Activated CD4-positive, alpha-beta T cell treated with anti-CD3 and anti-CD28 coated beads, Interleukin-10, Interleukin-2, amounts not matched to agents 100 ng/mL and 50 ng/mL, durations not matched to agents 16 hours and 8 hours (primary cell): Measurements from ENCODE around the gene SFMBT1.
A peak's percentile ranks its signal among the peaks of the same experiment; 100 is the strongest.
"Not testable (repeated sequence)": the region's sequence is repeated elsewhere in the genome, so short reads cannot be mapped to it uniquely, and the experiment has no call there.

Experiments
- DNase-seq: peaks from one replicate; pipeline ENCODE4 v3.0.0-alpha.2; 2020

Gene SFMBT1

DNA sequence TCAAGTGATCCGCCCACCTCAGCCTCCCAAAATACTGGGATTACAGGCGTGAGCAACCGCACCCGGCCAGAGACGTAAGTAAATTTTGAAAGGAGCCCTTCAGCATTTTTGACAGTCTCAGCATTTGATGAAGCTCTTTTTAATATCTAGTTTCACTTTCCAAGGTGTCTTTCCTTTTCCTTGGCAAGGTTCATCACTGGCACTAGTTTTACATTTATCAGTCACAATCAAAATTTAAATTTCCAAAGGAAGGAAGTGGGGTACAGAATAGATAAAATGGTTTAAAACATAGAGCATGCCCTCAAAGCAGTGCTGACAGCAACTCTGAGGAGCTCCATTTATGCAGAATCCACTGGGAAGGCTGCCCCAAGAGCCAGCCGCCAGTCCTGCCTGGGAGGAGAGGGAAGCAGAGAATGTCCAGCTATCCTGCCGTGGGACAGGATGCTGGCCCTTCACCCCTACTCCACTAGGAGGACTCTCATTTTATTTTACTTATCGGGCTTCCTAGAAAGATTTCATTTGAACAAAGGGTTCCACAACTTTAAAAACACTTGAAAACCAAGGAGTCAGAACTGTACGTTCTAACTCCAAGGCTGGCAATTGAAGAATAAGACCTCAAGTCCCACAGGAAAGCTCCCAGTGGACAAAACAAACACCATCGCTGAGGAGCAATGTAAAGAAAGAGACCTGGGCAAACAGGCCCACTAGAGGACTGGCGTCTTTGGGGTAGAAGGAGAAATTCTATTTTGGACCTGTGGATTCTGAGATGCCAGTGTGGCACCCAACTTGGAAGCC lies 9.9 kb downstream of the SFMBT1 start:
- no peak for DNase-seq

- DNase-seq = not testable (repeated sequence)
Measured at GRCh38 chr3:53035018-53035417, 10.9 kb downstream of the SFMBT1 start.

DNA sequence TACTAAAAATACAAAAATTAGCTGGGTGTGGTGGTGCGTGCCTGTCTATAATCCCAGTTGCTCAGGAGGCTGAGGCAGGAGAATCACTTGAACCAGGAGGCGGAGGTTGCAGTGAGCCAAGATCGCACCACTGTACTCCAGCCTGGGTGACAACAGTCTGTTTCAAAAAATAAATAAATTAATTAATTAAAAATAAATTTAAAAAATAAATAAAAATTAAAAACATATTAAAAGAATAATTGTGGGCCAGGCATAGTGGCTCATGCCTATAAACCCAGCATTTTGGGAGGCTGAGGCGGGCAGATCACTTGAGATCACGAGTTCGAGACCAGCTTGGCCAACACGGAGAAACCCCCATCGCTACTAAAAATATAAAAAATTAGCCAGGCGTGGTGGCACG lies 11.5 kb downstream of the SFMBT1 start:
- DNase-seq = not testable (repeated sequence)

DNA sequence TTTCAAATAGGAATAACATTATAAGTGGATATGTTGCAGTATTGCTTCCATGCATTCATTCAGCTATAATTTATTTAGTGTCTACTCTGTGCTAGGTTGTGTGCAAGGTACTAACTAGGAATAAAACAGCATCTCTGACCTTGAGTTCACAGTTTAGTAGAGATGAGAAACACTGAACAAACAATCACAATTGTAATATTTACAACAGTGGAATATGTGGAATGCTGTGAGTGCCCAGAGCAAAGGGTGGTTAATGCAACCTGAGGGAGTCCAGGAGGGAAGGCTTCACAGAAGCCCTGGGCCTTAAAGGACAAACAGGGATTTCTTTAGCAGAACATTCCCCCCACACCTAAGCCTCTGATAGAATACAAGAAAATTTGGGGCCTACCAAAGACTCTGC lies 13.3 kb downstream of the SFMBT1 start:
- DNase-seq = no peak

GRCh38 chr3:53030619-53031449 lies 15.0 kb downstream of the SFMBT1 start:
- DNase-seq = peak; percentile 38

- no peak for DNase-seq
Measured at GRCh38 chr3:53028641-53029040, 17.2 kb downstream of the SFMBT1 start.

DNA sequence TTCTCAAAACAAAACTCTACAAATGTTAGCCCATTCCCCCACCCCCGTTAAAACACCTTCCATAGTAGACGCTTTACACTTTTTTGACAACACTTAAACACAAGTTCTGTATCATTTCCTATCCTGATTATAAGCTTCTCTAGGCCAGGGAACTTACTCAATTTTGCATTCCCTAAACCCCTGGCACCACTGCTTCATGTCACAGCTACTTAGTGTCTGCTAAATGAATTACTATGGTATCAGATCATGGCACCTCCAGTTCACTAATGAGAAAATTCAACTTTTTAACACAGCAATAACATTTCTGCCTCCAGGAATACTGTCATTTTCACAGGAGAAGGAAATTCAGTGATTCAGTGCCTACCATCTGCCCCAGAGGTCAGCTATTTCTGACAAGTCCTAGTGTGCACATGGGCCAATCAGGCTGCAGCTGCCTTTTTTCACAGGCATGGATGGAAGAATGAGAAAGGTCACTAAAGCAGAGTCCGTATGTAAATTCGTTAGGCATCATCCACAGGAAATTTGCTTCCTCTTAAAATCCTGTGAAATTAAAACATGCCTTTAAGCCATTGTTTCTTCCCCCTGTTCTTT lies 18.5 kb downstream of the SFMBT1 start:
- no peak for DNase-seq

- no peak for DNase-seq
Measured at GRCh38 chr3:53026382-53027162, 19.3 kb downstream of the SFMBT1 start.

GRCh38 chr3:53024315-53024714 lies 21.6 kb downstream of the SFMBT1 start:
- no peak for DNase-seq

DNA sequence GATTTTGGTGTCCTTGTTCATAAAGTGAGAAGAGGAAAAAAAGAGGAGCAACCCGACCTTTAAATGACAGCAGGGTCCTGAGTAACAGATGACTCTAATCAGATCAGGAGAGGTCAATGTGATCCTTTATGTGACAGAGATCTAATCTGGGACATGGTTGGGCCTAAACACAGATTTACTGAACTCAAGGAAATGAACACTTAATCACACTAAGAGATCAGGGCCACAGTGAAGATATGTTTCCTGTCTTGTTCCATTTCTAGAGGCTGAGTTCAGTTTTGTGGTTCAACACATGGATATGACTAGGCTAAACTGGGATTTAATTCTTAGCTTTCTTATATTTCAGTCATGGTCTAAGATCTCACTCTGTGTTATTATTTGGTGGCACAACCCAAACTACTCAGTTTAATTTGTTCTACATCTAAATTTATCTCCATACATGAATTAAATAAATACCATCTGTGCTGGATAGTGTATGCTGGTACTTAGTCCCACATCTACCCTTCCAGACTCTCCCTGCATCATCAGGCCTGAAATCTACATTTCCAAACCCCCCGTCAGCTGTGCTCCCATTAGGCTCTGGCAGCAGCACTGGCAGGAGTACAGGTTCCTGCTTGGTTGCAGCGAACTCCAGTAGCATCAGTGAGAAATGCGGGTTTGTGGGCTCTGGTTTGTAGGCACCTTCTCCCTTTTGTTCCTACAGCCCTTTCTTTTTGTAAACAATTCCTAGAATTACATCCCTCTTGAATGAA lies 22.6 kb downstream of the SFMBT1 start:
- DNase-seq = peak; percentile 44

DNA sequence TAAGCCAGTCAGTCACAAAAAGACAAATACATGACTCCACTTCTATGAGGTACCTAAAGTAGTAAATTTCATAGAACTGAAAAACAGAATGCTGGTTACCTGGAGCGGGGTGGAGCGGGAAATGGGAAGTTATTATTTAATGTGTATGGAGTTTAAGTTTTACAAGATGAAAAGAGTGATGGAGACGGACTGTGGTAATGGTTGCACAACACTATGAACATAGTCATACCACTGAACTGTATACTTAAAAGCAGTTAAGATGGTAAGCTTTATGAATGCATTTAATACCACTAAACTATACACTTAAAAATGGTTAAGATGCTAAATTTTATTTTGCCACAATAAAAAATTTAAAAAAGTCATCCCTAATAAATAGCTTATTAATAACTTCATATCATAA lies 23.2 kb downstream of the SFMBT1 start:
- no peak for DNase-seq

DNA sequence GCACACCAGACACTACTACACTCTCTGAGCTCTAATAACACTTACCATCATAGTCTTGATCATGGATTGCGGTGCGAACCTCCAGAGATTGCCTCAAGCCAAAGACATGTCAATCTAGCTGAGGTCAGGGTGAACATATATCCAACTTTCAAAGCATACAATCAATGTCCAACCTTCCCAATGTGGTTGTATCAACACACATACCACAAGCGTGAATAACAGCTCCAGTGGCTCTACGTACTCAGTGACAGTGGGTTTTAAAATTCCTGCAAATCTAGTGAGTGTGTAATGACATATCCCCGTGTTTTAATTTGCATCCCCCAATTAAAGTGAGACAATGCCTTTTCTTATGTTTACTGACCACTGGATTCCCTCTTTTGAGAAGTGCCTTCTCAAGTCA lies 29.6 kb downstream of the SFMBT1 start:
- DNase-seq = no peak

- DNase-seq = no peak
Measured at GRCh38 chr3:53011324-53011723, 34.5 kb downstream of the SFMBT1 start.

GRCh38 chr3:53009826-53010539 lies 35.9 kb downstream of the SFMBT1 start:
- DNase-seq = no peak

GRCh38 chr3:53008932-53009331 lies 36.9 kb downstream of the SFMBT1 start:
- no peak for DNase-seq

DNA sequence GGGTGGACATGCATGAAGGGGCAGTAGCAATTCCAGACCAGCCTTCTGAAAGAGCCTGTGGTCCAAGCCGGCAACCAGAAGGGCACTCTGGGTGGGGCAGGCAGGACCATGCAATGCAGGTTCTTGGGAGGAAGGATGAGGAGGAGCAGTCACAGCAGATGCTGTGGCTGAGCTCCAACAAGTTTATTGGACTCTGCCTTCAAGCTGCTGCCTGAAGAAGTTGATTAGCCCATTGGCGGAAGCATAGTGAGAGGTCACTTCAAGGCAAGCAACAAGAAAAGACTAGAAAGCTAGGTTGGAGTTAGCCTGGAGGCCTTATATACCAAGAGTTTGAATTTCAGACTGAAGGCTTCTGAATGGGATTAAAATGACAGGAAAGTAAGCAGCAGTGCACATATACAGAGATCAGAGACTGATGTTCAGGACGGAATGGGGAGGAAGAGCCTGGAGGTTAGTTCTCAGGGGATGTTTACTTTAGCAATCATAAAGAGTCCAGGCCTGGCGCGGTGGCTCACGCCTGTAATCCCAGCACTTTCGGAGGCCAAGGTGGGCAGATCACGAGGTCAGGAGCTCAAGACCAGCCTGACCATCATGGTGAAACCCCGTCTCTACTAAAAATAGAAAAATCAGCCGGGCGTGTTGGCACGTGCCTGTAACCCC lies 39.9 kb downstream of the SFMBT1 start:
- DNase-seq = no peak

DNA sequence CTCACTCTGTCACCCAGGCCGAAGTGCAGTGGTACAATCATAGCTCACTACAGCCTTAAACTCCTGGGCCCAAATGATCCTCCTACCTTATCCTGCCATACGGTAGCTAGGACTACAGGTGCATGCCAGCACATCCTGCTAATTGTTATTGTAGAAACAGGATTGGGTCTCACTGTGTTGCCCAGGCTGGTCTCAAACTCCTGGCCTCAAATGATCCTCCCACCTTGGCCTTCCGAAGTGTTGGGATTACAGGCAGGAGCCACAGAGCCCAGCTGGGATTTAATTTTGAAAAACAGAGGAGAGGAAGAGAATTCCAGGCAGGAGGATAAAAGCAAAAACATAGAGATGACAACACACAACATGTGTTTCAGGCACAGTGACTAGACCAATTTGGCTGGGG lies 40.5 kb downstream of the SFMBT1 start:
- DNase-seq = no peak

- DNase-seq = no peak
Measured at GRCh38 chr3:53003320-53003719, 42.6 kb downstream of the SFMBT1 start.

GRCh38 chr3:52998771-52999513 lies 46.9 kb downstream of the SFMBT1 start:
- DNase-seq = no peak

- no peak for DNase-seq
Measured at GRCh38 chr3:52990637-52991036, 55.2 kb downstream of the SFMBT1 start.
